NB4 (cell line): ENCODE data around the gene SH3YL1.

ENCODE experiments used
- DNase-seq: peaks from one replicate; pipeline ENCODE4 v3.0.0; 2010; ENCODE audit warnings: low read depth
- H3K4me3 ChIP-seq: one replicate; pipeline ENCODE4 v1.5.1; 2011; ENCODE audit warnings: mild to moderate bottlenecking, low read depth, low read length, moderate library complexity
- MYC ChIP-seq: IDR thresholded peaks from 2 replicates; pipeline ENCODE4 v1.6.1; 2011; ENCODE audit warnings: low read depth, low read length
- POLR2A ChIP-seq: IDR thresholded peaks from 2 replicates; pipeline ENCODE4 v1.6.1; 2011; ENCODE audit warnings: mild to moderate bottlenecking; ENCODE audit not compliant: insufficient read length; ENCODE audit errors: extremely low read depth
- TF ChIP-seq, protein P1 (sequence below): IDR thresholded peaks from one replicate; pipeline ENCODE4 v1.5.1; 2012; ENCODE audit warnings: low read depth, low read length
- TF ChIP-seq, protein P2 (sequence below): IDR thresholded peaks from 2 replicates; pipeline ENCODE4 v1.6.1; 2011; ENCODE audit warnings: low read depth, low read length

Gene SH3YL1

DNA sequence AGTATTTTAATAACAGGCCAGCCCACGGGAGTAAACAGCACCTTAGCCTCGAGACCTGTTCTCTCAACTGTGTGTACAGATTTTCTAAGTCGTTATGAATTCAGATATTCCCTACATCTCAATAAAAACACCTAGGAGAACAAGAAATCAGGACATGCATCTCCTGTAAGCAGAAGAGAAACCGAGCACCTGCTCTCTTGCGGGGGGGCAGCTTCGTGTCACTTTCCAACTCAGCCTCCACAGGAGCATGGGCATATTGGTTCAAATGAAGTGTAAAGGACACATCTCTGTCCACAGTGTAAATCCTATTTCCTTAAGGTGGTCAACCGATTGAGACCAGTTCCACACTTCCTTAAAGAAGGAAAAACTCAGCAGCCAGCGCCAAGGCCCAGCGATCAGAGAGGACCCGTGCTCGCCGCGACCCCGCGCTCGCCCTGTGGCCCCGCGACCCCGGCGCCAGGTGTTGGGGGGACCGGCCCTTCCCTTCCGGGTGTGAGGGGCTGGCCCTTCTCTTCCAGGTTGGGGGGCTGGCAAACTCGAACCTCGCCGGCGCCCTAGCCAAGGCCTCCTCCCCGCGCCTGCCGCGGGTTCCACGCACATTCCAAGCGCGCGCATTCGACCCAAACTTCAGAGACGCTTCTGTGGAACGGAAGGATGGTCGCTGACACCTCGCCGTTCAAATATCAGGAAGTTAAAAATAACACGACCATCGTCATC, 652 bp downstream of the SH3YL1 start:
- DNase-seq, result no peak
- TF ChIP-seq, protein P1, sequence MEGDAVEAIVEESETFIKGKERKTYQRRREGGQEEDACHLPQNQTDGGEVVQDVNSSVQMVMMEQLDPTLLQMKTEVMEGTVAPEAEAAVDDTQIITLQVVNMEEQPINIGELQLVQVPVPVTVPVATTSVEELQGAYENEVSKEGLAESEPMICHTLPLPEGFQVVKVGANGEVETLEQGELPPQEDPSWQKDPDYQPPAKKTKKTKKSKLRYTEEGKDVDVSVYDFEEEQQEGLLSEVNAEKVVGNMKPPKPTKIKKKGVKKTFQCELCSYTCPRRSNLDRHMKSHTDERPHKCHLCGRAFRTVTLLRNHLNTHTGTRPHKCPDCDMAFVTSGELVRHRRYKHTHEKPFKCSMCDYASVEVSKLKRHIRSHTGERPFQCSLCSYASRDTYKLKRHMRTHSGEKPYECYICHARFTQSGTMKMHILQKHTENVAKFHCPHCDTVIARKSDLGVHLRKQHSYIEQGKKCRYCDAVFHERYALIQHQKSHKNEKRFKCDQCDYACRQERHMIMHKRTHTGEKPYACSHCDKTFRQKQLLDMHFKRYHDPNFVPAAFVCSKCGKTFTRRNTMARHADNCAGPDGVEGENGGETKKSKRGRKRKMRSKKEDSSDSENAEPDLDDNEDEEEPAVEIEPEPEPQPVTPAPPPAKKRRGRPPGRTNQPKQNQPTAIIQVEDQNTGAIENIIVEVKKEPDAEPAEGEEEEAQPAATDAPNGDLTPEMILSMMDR, result no peak
- TF ChIP-seq, protein P2, sequence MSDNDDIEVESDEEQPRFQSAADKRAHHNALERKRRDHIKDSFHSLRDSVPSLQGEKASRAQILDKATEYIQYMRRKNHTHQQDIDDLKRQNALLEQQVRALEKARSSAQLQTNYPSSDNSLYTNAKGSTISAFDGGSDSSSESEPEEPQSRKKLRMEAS, result no peak
- TF ChIP-seq MYC (no peak), POLR2A (no peak)
- H3K4me3 ChIP-seq, result no peak overlapping the region

DNA sequence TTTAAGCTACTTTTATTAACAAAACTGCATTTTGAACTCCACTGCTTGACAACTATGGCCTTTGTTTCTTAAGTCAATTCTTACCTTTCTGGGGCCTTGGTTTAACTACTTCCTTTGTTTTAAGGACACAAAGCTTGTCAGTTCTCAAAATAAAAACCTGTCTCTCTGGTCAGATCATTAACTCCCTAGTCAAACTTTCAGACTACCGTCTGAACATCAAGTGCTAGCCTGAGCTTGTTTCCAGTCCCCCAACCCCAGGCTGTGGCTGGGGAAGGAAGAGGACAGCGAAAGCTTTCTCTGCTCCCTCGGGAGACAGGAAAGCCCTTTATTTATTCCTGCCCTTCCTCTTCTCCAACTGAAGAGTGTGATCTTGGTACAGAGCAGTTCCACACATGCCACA, 1.7 kb downstream of the SH3YL1 start:
- TF ChIP-seq POLR2A (no peak), MYC (no peak)
- TF ChIP-seq, protein P1, result no peak
- TF ChIP-seq, protein P2, result no peak
- no peak overlapping the region for H3K4me3 ChIP-seq
- no peak for DNase-seq

DNA sequence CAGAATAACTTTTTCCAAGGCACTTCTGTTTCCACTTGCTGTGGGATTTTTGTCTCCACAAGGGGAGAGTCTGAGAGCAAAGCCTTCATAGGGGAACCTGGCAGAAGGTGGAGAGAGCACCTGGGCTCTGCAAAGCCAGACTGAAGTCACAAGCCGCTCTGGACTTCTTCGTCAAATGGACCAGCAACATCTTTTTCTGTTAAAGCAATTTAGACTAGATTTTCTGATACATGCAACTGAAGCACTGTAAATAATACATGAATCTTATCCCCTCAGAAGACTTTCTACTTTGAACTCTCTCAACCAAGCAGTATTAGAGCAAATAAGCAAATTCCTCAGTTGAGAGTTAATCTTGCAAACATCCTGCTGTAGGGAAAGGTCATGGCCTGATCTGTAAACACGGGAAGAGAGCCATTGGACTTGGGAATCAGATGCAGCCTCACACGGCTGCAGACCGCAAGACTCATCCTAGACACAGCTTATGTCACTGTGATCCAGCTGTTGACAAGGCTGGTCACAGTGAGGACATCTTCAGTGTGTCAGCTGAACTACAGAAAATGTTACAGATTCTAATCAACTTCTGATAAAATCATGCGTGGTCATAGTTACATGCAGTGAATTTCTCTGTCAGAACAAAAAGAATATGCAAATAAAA, 3.2 kb downstream of the SH3YL1 start:
- no peak overlapping the region for H3K4me3 ChIP-seq
- no peak for DNase-seq
- TF ChIP-seq, protein P1, result no peak
- TF ChIP-seq, protein P2, result no peak
- no peak for TF ChIP-seq POLR2A
- TF ChIP-seq MYC, result no peak

DNA sequence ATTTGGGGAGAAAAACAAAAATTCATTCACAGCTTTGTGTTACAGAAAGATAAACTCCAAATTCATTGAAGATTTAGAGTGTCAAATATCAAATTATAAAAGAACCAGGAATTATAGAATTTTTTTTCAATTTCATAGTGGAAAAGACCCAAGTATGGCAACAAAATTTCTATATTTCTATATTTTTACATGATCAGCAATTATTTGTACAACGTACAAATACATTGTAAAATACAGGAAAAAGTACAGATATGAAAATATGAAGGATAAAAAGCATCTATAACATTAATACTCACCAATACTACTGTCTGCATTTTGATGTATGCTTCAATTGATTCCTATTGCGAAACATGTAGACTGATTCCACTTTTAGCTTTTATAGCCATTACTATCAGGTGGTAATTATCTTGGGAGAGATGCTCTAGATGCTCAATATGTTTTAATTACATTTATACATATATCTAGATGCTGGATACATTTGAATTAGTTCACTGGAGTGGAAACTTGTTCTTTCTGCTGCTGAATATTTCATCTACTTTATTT, 4.0 kb downstream of the SH3YL1 start:
- DNase-seq, result no peak
- no peak overlapping the region for H3K4me3 ChIP-seq
- TF ChIP-seq MYC (no peak), POLR2A (no peak)
- TF ChIP-seq, protein P1, result no peak
- TF ChIP-seq, protein P2, result no peak

DNA sequence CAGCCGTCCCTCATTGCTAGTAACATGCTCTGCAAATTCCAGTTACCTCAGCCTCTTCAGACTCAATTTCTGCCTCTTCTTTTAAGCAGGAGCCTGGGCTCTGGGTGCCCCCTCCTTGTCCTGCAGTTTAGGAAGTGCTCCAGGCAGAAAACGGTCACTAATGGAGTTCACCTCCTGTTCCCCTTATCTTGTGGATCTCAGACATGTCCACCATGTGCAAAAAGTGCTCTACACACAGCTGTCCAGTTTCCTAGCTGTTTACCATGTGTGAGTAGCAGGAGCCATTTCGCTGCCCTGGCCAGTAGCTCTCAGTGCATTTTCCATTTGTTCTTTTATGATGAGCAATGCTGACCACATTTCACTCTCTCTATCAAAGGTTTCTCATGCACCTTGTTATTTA, 4.9 kb downstream of the SH3YL1 start:
- TF ChIP-seq MYC (no peak), POLR2A (no peak)
- TF ChIP-seq, protein P2, result no peak
- TF ChIP-seq, protein P1, result no peak
- no peak overlapping the region for H3K4me3 ChIP-seq
- DNase-seq, result no peak
